Right lung (tissue), 5 donors: ENCODE measurements around the gene INSRR. TPM values are rescaled to one million over a fixed set of nuclear protein-coding genes. Genes with fewer than 3 reads are reported as not detected.

Experiments used
- DNase-seq, 2 donors: peaks; one replicate each; pipeline ENCODE4 v3.0.0-alpha.2; 2013
- polyA plus RNA-seq, 5 donors: library from polyadenylated mRNA; unstranded; fragments of 120-200 nt; gene quantifications; one replicate each; pipeline versions ENCODE4 v1.2.1 to v1.2.3, GENCODE V29; 2013; ENCODE audit warnings: inconsistent platforms in 1 of 5, low replicate concordance in 1 of 5; ENCODE audit not compliant: insufficient read length in 5 of 5, insufficient read depth in 1 of 5

The INSRR gene
- polyA plus RNA-seq, 5 donors, result 0.03 to 0.12 (median 0.05) TPM; not detected in 2

GRCh38 chr1:156806512-156807440, 52.1 kb downstream of the INSRR start:
- DNase-seq, result no peak

- DNase-seq, result peak in 1 of 2 donors; percentile 42
These were observed 53.0 kb downstream of the INSRR start for GRCh38 chr1:156805766-156806511.

- no peak for DNase-seq
These were observed 54.2 kb downstream of the INSRR start for GRCh38 chr1:156804572-156805243.

GRCh38 chr1:156804026-156804425, 54.9 kb downstream of the INSRR start:
- DNase-seq, result no peak

- no peak for DNase-seq
These were observed 55.6 kb downstream of the INSRR start for GRCh38 chr1:156803086-156803851.

GRCh38 chr1:156802421-156802935, 56.4 kb downstream of the INSRR start:
- no peak for DNase-seq

- no peak for DNase-seq
These were observed 57.4 kb downstream of the INSRR start for GRCh38 chr1:156801409-156802121.

GRCh38 chr1:156797212-156797871, 61.6 kb downstream of the INSRR start:
- no peak for DNase-seq

- DNase-seq, result no peak
These were observed 62.4 kb downstream of the INSRR start for GRCh38 chr1:156796340-156797097.

GRCh38 chr1:156795787-156796186, 63.1 kb downstream of the INSRR start:
- no peak for DNase-seq

- no peak for DNase-seq
These were observed 63.6 kb downstream of the INSRR start for GRCh38 chr1:156795374-156795733.

GRCh38 chr1:156794506-156795373, 64.2 kb downstream of the INSRR start:
- DNase-seq, result no peak

Other genes starting within 250 kb of the INSRR start
- gene HAPLN2, start 239.7 kb downstream of the INSRR start, polyA plus RNA-seq, result under 1 TPM in 3 of 5 donors, not detected in 2; 0.33 to 0.39 (median 0.33) TPM
- gene BCAN, start 217.0 kb downstream of the INSRR start, polyA plus RNA-seq, result 1 to 10 TPM in 1 of 5 donors, under 1 TPM in 4; 0.40 to 1.0 (median 0.46) TPM
- gene NES, start 181.7 kb downstream of the INSRR start, polyA plus RNA-seq, result 10 to 100 TPM; 49.2 to 97.6 (median 56.4) TPM
- 100 to 1,000 TPM in 4 of 5 donors, 10 to 100 TPM in 1; 74.4 to 168 (median 119) TPM for gene CRABP2, start 153.5 kb downstream of the INSRR start, polyA plus RNA-seq
- 10 to 100 TPM; 30.4 to 42.0 (median 36.8) TPM for gene METTL25B, start 130.6 kb downstream of the INSRR start, polyA plus RNA-seq
- 10 to 100 TPM; 37.2 to 41.4 (median 39.3) TPM for gene ISG20L2, start 130.4 kb downstream of the INSRR start, polyA plus RNA-seq
- gene MRPL24, start 118.0 kb downstream of the INSRR start, polyA plus RNA-seq, result 10 to 100 TPM; 55.1 to 62.1 (median 56.8) TPM
- 100 to 1,000 TPM; 224 to 268 (median 246) TPM for gene HDGF, start 107.4 kb downstream of the INSRR start, polyA plus RNA-seq
- gene PRCC, start 91.6 kb downstream of the INSRR start, polyA plus RNA-seq, result 100 to 1,000 TPM in 3 of 5 donors, 10 to 100 TPM in 2; 95.0 to 105 (median 100) TPM
- gene SH2D2A, start 42.3 kb downstream of the INSRR start, polyA plus RNA-seq, result under 1 TPM; 0.46 to 0.88 (median 0.55) TPM
- under 1 TPM; 0.10 to 0.21 (median 0.18) TPM for gene NTRK1, start 1.7 kb upstream of the INSRR start, polyA plus RNA-seq
- 10 to 100 TPM; 21.9 to 34.1 (median 27.9) TPM for gene PEAR1, start 34.6 kb upstream of the INSRR start, polyA plus RNA-seq
- 1 to 10 TPM in 4 of 5 donors, under 1 TPM in 1; 0.81 to 5.6 (median 3.6) TPM for gene LRRC71, start 61.5 kb upstream of the INSRR start, polyA plus RNA-seq
- gene ARHGEF11, start 186.6 kb upstream of the INSRR start, polyA plus RNA-seq, result 10 to 100 TPM; 29.6 to 40.2 (median 37.0) TPM
- under 1 TPM in 1 of 5 donors, not detected in 4; 0.08 TPM for gene ETV3L, start 240.7 kb upstream of the INSRR start, polyA plus RNA-seq